Panc1 (cell line): Measurements from ENCODE around the gene EXOC6B. TPM values are rescaled to one million over a fixed set of nuclear protein-coding genes. Genes with fewer than 3 reads are reported as not detected.

Experiments
- ATAC-seq: fragments of 200-7000 bp; cut with Tn5 transposase; 2 replicates; pipeline ENCODE4 v1.9.1; 2020; ENCODE audit warnings: mild to moderate bottlenecking, moderate library complexity
- BruUV-seq: library from RNA; stranded (reverse); fragments of 400-500 nt; replicated peaks from 2 replicates; lab custom pipeline; 2021; lab: Mats Ljungman, UMichigan
- CTCF ChIA-PET: fragments of 300-600 bp; sonication (Branson Sonifier 250); formaldehyde crosslinking; loops from one replicate; lab custom pipeline; 2022; ENCODE audit warnings: antibody characterized with exemption; lab: Charles Lee
- POLR2A ChIA-PET: fragments of 300-600 bp; sonication (Branson Sonifier 250); formaldehyde crosslinking; loops from one replicate; lab custom pipeline; 2022; ENCODE audit warnings: antibody characterized with exemption; lab: Charles Lee
- DNase-seq: peaks from one replicate; pipeline ENCODE4 v3.0.0-alpha.2; 2010; ENCODE audit warnings: low read depth, low spot score
- H3K27ac ChIP-seq: 2 replicates; pipeline ENCODE4 v1.5.1; 2011; ENCODE audit warnings: mild to moderate bottlenecking, low read length, inconsistent platforms
- H3K27me3 ChIP-seq: fragments of 200-500 bp; sonication (Bioruptor generic); 2 replicates; pipeline ENCODE4 v1.6.0; 2014; ENCODE audit warnings: low read length, inconsistent platforms; ENCODE audit not compliant: control insufficient read depth, insufficient read depth
- H3K36me3 ChIP-seq: fragments of 200-500 bp; sonication (Bioruptor generic); 2 replicates; pipeline ENCODE4 v1.5.1; 2014; ENCODE audit warnings: inconsistent platforms, mild to moderate bottlenecking, low read length, moderate library complexity; ENCODE audit not compliant: control insufficient read depth, insufficient read depth
- H3K4me1 ChIP-seq: 2 replicates; pipeline ENCODE4 v1.5.1; 2011; ENCODE audit warnings: inconsistent platforms, mild to moderate bottlenecking, low read length, moderate library complexity; ENCODE audit not compliant: control insufficient read depth, insufficient read depth
- H3K4me3 ChIP-seq, 2 experiments: 2 replicates each; pipeline ENCODE4 v1.5.1; 2011 to 2012; ENCODE audit warnings: low read depth in 2 of 2, low read length in 2 of 2, mild to moderate bottlenecking in 2 of 2, inconsistent platforms in 1 of 2, moderate library complexity in 1 of 2
- H3K9me3 ChIP-seq: fragments of 200-500 bp; sonication (Bioruptor generic); 2 replicates; pipeline ENCODE4 v1.5.1; 2014; ENCODE audit warnings: low read depth, mild to moderate bottlenecking, inconsistent platforms, low read length, moderate library complexity; ENCODE audit not compliant: control insufficient read depth, insufficient read depth
- CTCF ChIP-seq: fragments of 450-650 bp; IDR thresholded peaks from 2 replicates; pipeline ENCODE4 v1.5.1; 2017; ENCODE audit warnings: mild to moderate bottlenecking
- POLR2AphosphoS5 ChIP-seq: IDR thresholded peaks from 2 replicates; pipeline ENCODE4 v1.6.1; 2012; ENCODE audit warnings: mild to moderate bottlenecking, low read depth, low read length, moderate library complexity
- REST ChIP-seq, 2 experiments: IDR thresholded peaks; 2 replicates each; pipeline ENCODE4 v1.6.1; 2011 to 2012; ENCODE audit warnings: low read depth in 2 of 2, control low read depth in 1 of 2, low read length in 1 of 2, mild to moderate bottlenecking in 1 of 2, moderate library complexity in 1 of 2; ENCODE audit not compliant: insufficient read depth in 1 of 2
- SIN3A ChIP-seq: IDR thresholded peaks from 2 replicates; pipeline ENCODE4 v1.6.1; 2012; ENCODE audit warnings: low read depth, mild to moderate bottlenecking, low read length, moderate library complexity, borderline replicate concordance; ENCODE audit not compliant: insufficient read depth
- TCF7L2 ChIP-seq: IDR thresholded peaks from 2 replicates; pipeline ENCODE4 v1.6.1; 2011; ENCODE audit warnings: mild to moderate bottlenecking, low read depth, low read length, inconsistent platforms
- in situ Hi-C: cut with HindIII; loops from 2 replicates; pipeline ENCODE4 v1.10.0; 2016; ENCODE audit warnings: low sequenced_read_pairs, low pct_unique_long_range_greater_than_20kb
- intact Hi-C: fragments of 100-400 bp; cut with micrococcal nuclease; formaldehyde crosslinking; loops from one replicate; pipeline ENCODE4 v1.10.0; 2022; ENCODE audit not compliant: unreplicated experiment
- total RNA-seq: library from RNA; stranded (reverse); gene quantifications from one replicate; pipeline ENCODE4 v1.2.1, GENCODE V29; 2021; ENCODE audit not compliant: unreplicated experiment

EXOC6B gene
- total RNA-seq, 1 experiment from 2014 or later: 23.2 TPM

GRCh38 chr2:72235497-72236415 lies 590.1 kb downstream of the EXOC6B start:
- CTCF ChIA-PET: no interaction called here
- in situ Hi-C loops (no loop called here), intact Hi-C loops (no loop called here)
- no TSS peak for BruUV-seq
- Histone ChIP-seq H3K4me1 (no peaks in the 10 kb centered on the region), H3K27ac (no peak overlapping the region), H3K9me3 (no peaks in the 10 kb centered on the region), H3K36me3 (no peaks in the 10 kb centered on the region), H3K27me3 (no peaks in the 10 kb centered on the region), H3K4me3 (no peak overlapping the region)
- POLR2A ChIA-PET: no interaction called here
- no peak for TF ChIP-seq TCF7L2
- TF ChIP-seq POLR2AphosphoS5: no peak
- TF ChIP-seq SIN3A: no peak
- TF ChIP-seq CTCF: no peak
- TF ChIP-seq REST (IDR thresholded peaks at IDR 0.05; ENCODE audit: insufficient read depth in 1 of 2, low read depth in 2 of 2, low read length in 1 of 2): no peak
- ATAC-seq (no peak), DNase-seq (no peak)

- no peak overlapping the region for H3K4me3 ChIP-seq
- ChIA-PET POLR2A (no interaction called here), CTCF (no interaction called here)
- DNase-seq (no peak), ATAC-seq (no peak)
- BruUV-seq: no TSS peak
- no peaks in the 10 kb centered on the region for H3K9me3 ChIP-seq
- H3K36me3 ChIP-seq: no peaks in the 10 kb centered on the region
- TF ChIP-seq TCF7L2 (no peak), POLR2AphosphoS5 (no peak), REST (IDR thresholded peaks at IDR 0.05; ENCODE audit: insufficient read depth in 1 of 2, low read depth in 2 of 2, low read length in 1 of 2) (no peak), CTCF (no peak)
- H3K4me1 ChIP-seq: no peaks in the 10 kb centered on the region
- H3K27ac ChIP-seq: no peak overlapping the region
- in situ Hi-C loops: no loop called here
- intact Hi-C loops: no loop called here
- H3K27me3 ChIP-seq: no peaks in the 10 kb centered on the region
These were observed 592.6 kb downstream of the EXOC6B start for GRCh38 chr2:72233211-72233610.
